Measurements from ENCODE around the gene IGFL3.
A peak's percentile ranks its signal among the peaks of the same experiment; 100 is the strongest.
"Not testable (repeated sequence)": the region's sequence is repeated elsewhere in the genome, so short reads cannot be mapped to it uniquely, and the experiment has no call there.

Gene IGFL3

GRCh38 chr19:46118136-46118535 lies 6.4 kb downstream of the IGFL3 start:
- no peak for DNase-seq

GRCh38 chr19:46116121-46116520 lies 8.4 kb downstream of the IGFL3 start:
- no peak for DNase-seq

GRCh38 chr19:46115396-46116106 lies 8.9 kb downstream of the IGFL3 start:
- DNase-seq, result peak; percentile 69

GRCh38 chr19:46113726-46114125 lies 10.8 kb downstream of the IGFL3 start:
- no peak for DNase-seq

- no peak for DNase-seq
Measured at GRCh38 chr19:46112527-46112926, 12.0 kb downstream of the IGFL3 start.

GRCh38 chr19:46111376-46111775 lies 13.1 kb downstream of the IGFL3 start:
- DNase-seq, result no peak

GRCh38 chr19:46109876-46110275 lies 14.6 kb downstream of the IGFL3 start:
- no peak for DNase-seq

GRCh38 chr19:46107371-46107770 lies 17.1 kb downstream of the IGFL3 start:
- no peak for DNase-seq

- DNase-seq, result not testable (repeated sequence)
Measured at GRCh38 chr19:46102333-46102732, 22.2 kb downstream of the IGFL3 start.

GRCh38 chr19:46101293-46101692 lies 23.2 kb downstream of the IGFL3 start:
- DNase-seq, result no peak

GRCh38 chr19:46100344-46100743 lies 24.1 kb downstream of the IGFL3 start:
- DNase-seq, result no peak

GRCh38 chr19:46090444-46090843 lies 34.0 kb downstream of the IGFL3 start:
- DNase-seq, result no peak

GRCh38 chr19:46089432-46089831 lies 35.1 kb downstream of the IGFL3 start:
- no peak for DNase-seq

- DNase-seq, result no peak
Measured at GRCh38 chr19:46088101-46088500, 36.4 kb downstream of the IGFL3 start.

GRCh38 chr19:46085888-46086287 lies 38.6 kb downstream of the IGFL3 start:
- DNase-seq, result no peak

GRCh38 chr19:46082728-46083050 lies 41.8 kb downstream of the IGFL3 start:
- no peak for DNase-seq

GRCh38 chr19:46081928-46082727 lies 42.4 kb downstream of the IGFL3 start:
- DNase-seq, result no peak

- no peak for DNase-seq
Measured at GRCh38 chr19:46080561-46080960, 43.9 kb downstream of the IGFL3 start.

- no peak for DNase-seq
Measured at GRCh38 chr19:46079576-46079975, 44.9 kb downstream of the IGFL3 start.

- DNase-seq, result not testable (repeated sequence)
Measured at GRCh38 chr19:46078573-46079332, 45.7 kb downstream of the IGFL3 start.

GRCh38 chr19:46077815-46078167 lies 46.7 kb downstream of the IGFL3 start:
- no peak for DNase-seq

- no peak for DNase-seq
Measured at GRCh38 chr19:46076951-46077814, 47.3 kb downstream of the IGFL3 start.
